ENCODE results near the gene BNC2.

DNA sequence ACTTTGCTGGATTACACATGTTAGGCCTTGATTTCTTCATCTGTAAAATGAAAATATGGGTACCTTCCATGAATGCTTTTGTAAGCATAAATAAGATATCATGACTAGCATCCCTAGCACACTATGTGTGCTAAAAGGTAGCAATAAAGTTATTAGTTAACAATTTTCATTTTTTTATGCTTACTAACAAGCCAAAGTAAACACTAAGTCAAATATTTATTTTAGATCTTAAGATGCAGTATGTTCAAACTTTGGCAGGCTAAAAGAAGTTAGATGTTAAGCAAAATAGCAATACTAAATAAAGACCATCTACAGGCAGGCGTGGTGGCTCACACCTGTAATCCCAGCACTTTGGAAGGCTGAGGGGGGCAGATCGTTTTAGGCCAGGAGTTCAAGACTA lies 169.1 kb downstream of the BNC2 start:
- TF ChIP-seq, protein P1, sequence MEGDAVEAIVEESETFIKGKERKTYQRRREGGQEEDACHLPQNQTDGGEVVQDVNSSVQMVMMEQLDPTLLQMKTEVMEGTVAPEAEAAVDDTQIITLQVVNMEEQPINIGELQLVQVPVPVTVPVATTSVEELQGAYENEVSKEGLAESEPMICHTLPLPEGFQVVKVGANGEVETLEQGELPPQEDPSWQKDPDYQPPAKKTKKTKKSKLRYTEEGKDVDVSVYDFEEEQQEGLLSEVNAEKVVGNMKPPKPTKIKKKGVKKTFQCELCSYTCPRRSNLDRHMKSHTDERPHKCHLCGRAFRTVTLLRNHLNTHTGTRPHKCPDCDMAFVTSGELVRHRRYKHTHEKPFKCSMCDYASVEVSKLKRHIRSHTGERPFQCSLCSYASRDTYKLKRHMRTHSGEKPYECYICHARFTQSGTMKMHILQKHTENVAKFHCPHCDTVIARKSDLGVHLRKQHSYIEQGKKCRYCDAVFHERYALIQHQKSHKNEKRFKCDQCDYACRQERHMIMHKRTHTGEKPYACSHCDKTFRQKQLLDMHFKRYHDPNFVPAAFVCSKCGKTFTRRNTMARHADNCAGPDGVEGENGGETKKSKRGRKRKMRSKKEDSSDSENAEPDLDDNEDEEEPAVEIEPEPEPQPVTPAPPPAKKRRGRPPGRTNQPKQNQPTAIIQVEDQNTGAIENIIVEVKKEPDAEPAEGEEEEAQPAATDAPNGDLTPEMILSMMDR (IDR thresholded peaks at IDR 0.05), result no peak
- no peak for TF ChIP-seq POLR2A (IDR thresholded peaks at IDR 0.05)
